ENCODE data around the gene KRT1. TPM values are rescaled to one million over a fixed set of nuclear protein-coding genes. Genes with fewer than 3 reads are reported as not detected.
"Not testable (repeated sequence)": the region's sequence is repeated elsewhere in the genome, so short reads cannot be mapped to it uniquely, and the experiment has no call there.

KRT1 gene
- total RNA-seq, 1 donor from 2014 or later, result not detected

GRCh38 chr12:52721838-52722470, 41.7 kb upstream of the KRT1 start:
- no peak overlapping the region for H3K4me3 ChIP-seq (ENCODE audit: low read depth, low read length)
- no peak for TF ChIP-seq CTCF (conservative IDR thresholded peaks at IDR 0.05; ENCODE audit: low read depth, low read length)
- no peak for DNase-seq (ENCODE audit: low read depth)

GRCh38 chr12:52720365-52720886, 40.2 kb upstream of the KRT1 start:
- no peak for DNase-seq (ENCODE audit: low read depth)
- no peak for TF ChIP-seq CTCF (conservative IDR thresholded peaks at IDR 0.05; ENCODE audit: low read depth, low read length)
- H3K4me3 ChIP-seq (ENCODE audit: low read depth, low read length), result no peak overlapping the region

GRCh38 chr12:52716061-52716460, 35.9 kb upstream of the KRT1 start:
- no peak for TF ChIP-seq CTCF (conservative IDR thresholded peaks at IDR 0.05; ENCODE audit: low read depth, low read length)
- no peak overlapping the region for H3K4me3 ChIP-seq (ENCODE audit: low read depth, low read length)
- DNase-seq (ENCODE audit: low read depth), result no peak

GRCh38 chr12:52715416-52715815, 35.2 kb upstream of the KRT1 start:
- H3K4me3 ChIP-seq (ENCODE audit: low read depth, low read length), result no peak overlapping the region
- DNase-seq (ENCODE audit: low read depth), result no peak
- no peak for TF ChIP-seq CTCF (conservative IDR thresholded peaks at IDR 0.05; ENCODE audit: low read depth, low read length)

- no peak for TF ChIP-seq CTCF (conservative IDR thresholded peaks at IDR 0.05; ENCODE audit: low read depth, low read length)
- H3K4me3 ChIP-seq (ENCODE audit: low read depth, low read length), result no peak overlapping the region
- DNase-seq (ENCODE audit: low read depth), result no peak
Observed at GRCh38 chr12:52714887-52715281, 34.7 kb upstream of the KRT1 start.

GRCh38 chr12:52713960-52714886, 34.0 kb upstream of the KRT1 start:
- no peak for DNase-seq (ENCODE audit: low read depth)
- no peak for TF ChIP-seq CTCF (conservative IDR thresholded peaks at IDR 0.05; ENCODE audit: low read depth, low read length)
- H3K4me3 ChIP-seq (ENCODE audit: low read depth, low read length), result no peak overlapping the region

- H3K4me3 ChIP-seq (ENCODE audit: low read depth, low read length); DNase-seq (ENCODE audit: low read depth): not testable (repeated sequence)
Observed at GRCh38 chr12:52712122-52712521, 31.9 kb upstream of the KRT1 start.
